GM23338 (cell line): ENCODE results near the gene DBH. TPM values are rescaled to one million over a fixed set of nuclear protein-coding genes. Genes with fewer than 3 reads are reported as not detected.

ENCODE experiments used
- ATAC-seq: fragments of 200-7000 bp; cut with Tn5 transposase; 3 replicates; pipeline ENCODE4 v1.9.1; 2020
- DNase-seq: peaks from one replicate; pipeline ENCODE4 v3.0.0-alpha.2; 2015; ENCODE audit warnings: low spot score
- H2AFZ ChIP-seq: fragments of 200-600 bp; sonication (generic); 2 replicates; pipeline ENCODE4 v1.8.0; 2016; ENCODE audit warnings: antibody characterized with exemption, mild to moderate bottlenecking, moderate library complexity
- H3F3A ChIP-seq: fragments of 200-600 bp; sonication (generic); replicated peaks from 2 replicates; pipeline ENCODE4 v1.8.0; 2017; ENCODE audit warnings: antibody characterized with exemption, mixed run types, low read depth
- H3K27ac ChIP-seq: fragments of 200-600 bp; sonication (generic); 2 replicates; pipeline ENCODE4 v1.6.1; 2016; ENCODE audit warnings: low read depth
- H3K27me3 ChIP-seq: fragments of 200-600 bp; sonication (generic); 2 replicates; pipeline ENCODE4 v1.8.0; 2016; ENCODE audit warnings: mild to moderate bottlenecking, mixed run types, moderate library complexity; ENCODE audit not compliant: insufficient read depth
- H3K36me3 ChIP-seq: fragments of 200-600 bp; sonication (generic); 2 replicates; pipeline ENCODE4 v1.8.0; 2016; ENCODE audit warnings: mild to moderate bottlenecking; ENCODE audit not compliant: insufficient read depth
- H3K4me1 ChIP-seq: fragments of 200-600 bp; sonication (generic); 2 replicates; pipeline ENCODE4 v1.8.0; 2016; ENCODE audit warnings: mild to moderate bottlenecking, moderate library complexity; ENCODE audit not compliant: insufficient read depth
- H3K4me2 ChIP-seq: fragments of 200-600 bp; sonication (generic); 2 replicates; pipeline ENCODE4 v1.7.1; 2017; ENCODE audit warnings: mixed run types
- H3K4me3 ChIP-seq: fragments of 200-600 bp; sonication (generic); 2 replicates; pipeline ENCODE4 v1.6.1; 2016; ENCODE audit warnings: mixed run types
- H3K79me2 ChIP-seq: fragments of 200-600 bp; sonication (generic); replicated peaks from 2 replicates; pipeline ENCODE4 v1.8.0; 2017; ENCODE audit warnings: mild to moderate bottlenecking; ENCODE audit not compliant: insufficient read depth
- H3K9me2 ChIP-seq: fragments of 200-600 bp; sonication (generic); 2 replicates; pipeline ENCODE4 v1.8.0; 2017; ENCODE audit not compliant: insufficient read depth
- H4K20me1 ChIP-seq: fragments of 200-600 bp; sonication (generic); replicated peaks from 2 replicates; pipeline ENCODE4 v1.8.0; 2017; ENCODE audit warnings: mild to moderate bottlenecking; ENCODE audit not compliant: insufficient read depth
- H3K27ac Mint-ChIP-seq: 2 replicates; pipeline ENCODE4 v1.8.0; 2020; ENCODE audit warnings: inconsistent platforms, mild to moderate bottlenecking, moderate library complexity, mixed read lengths
- H3K27me3 Mint-ChIP-seq: 3 replicates; pipeline ENCODE4 v1.8.0; 2022; ENCODE audit warnings: low read depth, mild to moderate bottlenecking, moderate library complexity, mixed read lengths, inconsistent platforms; ENCODE audit not compliant: insufficient read depth, poor library complexity
- H3K36me3 Mint-ChIP-seq: 3 replicates; pipeline ENCODE4 v1.8.0; 2021; ENCODE audit warnings: low read depth, mild to moderate bottlenecking, inconsistent platforms, moderate library complexity, mixed read lengths
- H3K4me1 Mint-ChIP-seq: 3 replicates; pipeline ENCODE4 v1.8.0; 2020; ENCODE audit warnings: mild to moderate bottlenecking, inconsistent platforms, mixed read lengths
- H3K4me3 Mint-ChIP-seq: 3 replicates; pipeline ENCODE4 v1.8.0; 2021; ENCODE audit warnings: moderate library complexity, mild to moderate bottlenecking, inconsistent platforms, mixed read lengths
- H3K9me3 Mint-ChIP-seq: 3 replicates; pipeline ENCODE4 v1.8.0; 2020; ENCODE audit warnings: moderate library complexity, mild to moderate bottlenecking, inconsistent platforms, mixed read lengths
- CREB1 ChIP-seq: fragments of 250-450 bp; sonication (Bioruptor Pico); IDR thresholded peaks from 2 replicates; pipeline ENCODE4 v1.5.0; 2020; ENCODE audit warnings: low read depth, mild to moderate bottlenecking, moderate library complexity
- EZH2 ChIP-seq: fragments of 200-600 bp; sonication (generic); IDR thresholded peaks from one replicate; pipeline ENCODE4 v1.8.0; 2017; ENCODE audit warnings: antibody characterized with exemption, mild to moderate bottlenecking, low read depth; ENCODE audit not compliant: unreplicated experiment
- EZH2phosphoT487 ChIP-seq: fragments of 200-600 bp; sonication (generic); IDR thresholded peaks from one replicate; pipeline ENCODE4 v1.8.1; 2018; ENCODE audit warnings: antibody characterized with exemption; ENCODE audit not compliant: unreplicated experiment
- POLR2AphosphoS5 ChIP-seq: IDR thresholded peaks from 2 replicates; pipeline ENCODE4 v1.6.1; 2016; ENCODE audit warnings: antibody characterized with exemption, low read depth
- REST ChIP-seq: IDR thresholded peaks from one replicate; pipeline ENCODE4 v1.6.1; 2018; ENCODE audit warnings: antibody characterized with exemption; ENCODE audit not compliant: unreplicated experiment
- ZNF114 ChIP-seq: fragments of 250-450 bp; sonication (Bioruptor Pico); IDR thresholded peaks from 2 replicates; pipeline ENCODE4 v1.5.0; 2020; ENCODE audit warnings: mild to moderate bottlenecking, moderate library complexity
- polyA plus RNA-seq: library from polyadenylated mRNA; unstranded; fragments of >200 nt; fragmentation: Nextera tagmentation; extraction: Ambion mirVana; gene quantifications from 2 replicates; pipeline ENCODE4 v1.2.1, GENCODE V29; 2016
- total RNA-seq: library from RNA; depleted of rRNA; stranded (reverse); fragments of >200 nt; shearing (Covaris generic); gene quantifications from 2 replicates; pipeline ENCODE4 v1.2.3, GENCODE V29; 2014
- TF ChIP-seq, protein P1 (sequence below): IDR thresholded peaks from 2 replicates; pipeline ENCODE4 v1.6.1; 2016; ENCODE audit warnings: antibody characterized with exemption
- TF ChIP-seq, protein P2 (sequence below): fragments of 250-450 bp; sonication (Bioruptor Pico); IDR thresholded peaks from 2 replicates; pipeline ENCODE4 v1.5.0; 2020; ENCODE audit warnings: mild to moderate bottlenecking, moderate library complexity

The DBH gene
- total and polyA plus RNA-seq, 2 experiments from 2014 or later: 0.08 to 0.24 TPM

GRCh38 chr9:133671371-133671770, 35.2 kb downstream of the DBH start (continued):
- TF ChIP-seq CREB1 (CRISPR knock-in tag): no peak
- no peak for TF ChIP-seq ZNF114 (CRISPR knock-in tag)
- no peak for TF ChIP-seq EZH2phosphoT487

DNA sequence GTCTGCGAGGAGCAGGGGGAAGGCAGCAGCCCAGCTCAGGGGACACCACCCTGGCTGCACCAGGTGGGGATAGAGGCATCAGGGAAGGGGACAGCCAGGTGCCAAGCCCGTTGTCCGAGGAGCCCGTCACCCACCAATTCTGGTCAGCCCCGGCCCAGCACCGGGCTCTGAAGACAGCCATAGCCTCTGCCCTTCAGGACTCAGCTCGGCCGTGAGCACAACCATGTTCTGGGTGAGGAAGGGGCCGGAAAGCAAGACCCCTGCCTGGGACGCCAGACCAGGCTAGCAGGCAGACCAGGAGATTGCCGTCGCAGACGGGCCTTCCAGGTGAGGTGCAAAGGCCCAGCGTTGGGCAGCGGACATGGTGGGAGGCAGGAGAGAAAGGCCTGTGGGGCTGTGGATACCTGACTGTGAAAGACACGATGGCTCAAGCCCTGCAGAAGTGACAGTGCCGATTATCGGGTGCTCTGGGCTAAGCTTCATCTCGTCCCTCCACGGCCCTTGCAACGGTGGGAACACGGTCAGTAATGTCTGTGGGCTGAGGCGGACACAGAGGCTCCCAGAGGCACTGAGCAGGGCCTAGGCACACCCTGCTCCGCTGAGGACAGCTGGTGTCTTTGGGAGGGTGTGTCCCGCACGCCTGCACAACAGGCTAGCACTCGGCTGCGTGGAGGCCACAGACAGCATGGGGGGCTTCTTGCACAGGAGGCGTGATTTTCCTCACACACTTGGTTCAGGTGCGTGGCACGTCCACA, 36.5 kb downstream of the DBH start:
- H3K27me3 Mint-ChIP-seq: peaks cover 1% of the 10 kb centered on the region
- H4K20me1 ChIP-seq: no peaks in the 10 kb centered on the region
- H3K36me3 Mint-ChIP-seq: peaks cover 3% of the 10 kb centered on the region; the same call in 1 of the 3 replicates
- DNase-seq (no peak), ATAC-seq (no peak)
- no peaks in the 10 kb centered on the region for H3K36me3 ChIP-seq
- H3K4me3 Mint-ChIP-seq: no peak overlapping the region
- no peak overlapping the region for H3K4me3 ChIP-seq
- H3K27ac ChIP-seq: no peak overlapping the region
- no peak overlapping the region for H3K4me2 ChIP-seq
- no peak overlapping the region for H2AFZ ChIP-seq
- H3K79me2 ChIP-seq: no peaks in the 10 kb centered on the region
- no peaks in the 10 kb centered on the region for H3F3A ChIP-seq
- H3K9me2 ChIP-seq: no peaks in the 10 kb centered on the region; the same call in 1 of the 2 replicates
- H3K27ac Mint-ChIP-seq: no peak overlapping the region
- H3K9me3 Mint-ChIP-seq: no peaks in the 10 kb centered on the region
- no peaks in the 10 kb centered on the region for H3K4me1 ChIP-seq
- no peak for TF ChIP-seq ZNF114 (CRISPR knock-in tag)
- TF ChIP-seq CREB1 (CRISPR knock-in tag): no peak
- TF ChIP-seq EZH2phosphoT487: no peak
- no peak for TF ChIP-seq REST
- no peak for TF ChIP-seq EZH2
- peaks cover 7% of the 10 kb centered on the region for H3K4me1 Mint-ChIP-seq
- H3K27me3 ChIP-seq: no peaks in the 10 kb centered on the region

DNA sequence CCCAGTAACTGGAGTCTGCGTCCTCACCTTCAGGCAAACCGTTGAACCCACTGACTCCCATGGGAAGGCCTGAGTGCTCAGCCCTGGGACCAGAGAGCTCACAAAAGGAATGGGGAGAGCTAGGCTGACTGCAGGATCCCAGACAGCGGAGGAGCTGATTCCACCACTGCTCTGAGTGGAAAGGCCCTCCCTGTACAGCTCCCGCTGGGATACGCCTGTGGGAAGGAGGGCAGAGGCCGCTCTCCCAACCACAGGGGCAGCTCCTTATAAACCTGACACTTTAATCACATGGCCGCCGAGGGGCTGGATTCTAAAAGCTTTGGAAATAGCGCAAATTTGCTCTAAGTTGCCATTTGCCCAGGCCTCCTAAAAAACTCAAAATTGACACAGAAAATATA, 37.1 kb downstream of the DBH start:
- no peak overlapping the region for H3K4me2 ChIP-seq
- DNase-seq (no peak), ATAC-seq (peak; percentile 26; the same call in 2 of the 3 replicates)
- no peaks in the 10 kb centered on the region for H3F3A ChIP-seq
- peaks cover 7% of the 10 kb centered on the region for H3K4me1 Mint-ChIP-seq
- no peaks in the 10 kb centered on the region for H3K79me2 ChIP-seq
- no peak overlapping the region for H3K27ac Mint-ChIP-seq
- H3K9me2 ChIP-seq: no peaks in the 10 kb centered on the region; the same call in 1 of the 2 replicates
- H3K27ac ChIP-seq: no peak overlapping the region
- peaks cover 3% of the 10 kb centered on the region; the same call in 1 of the 3 replicates for H3K36me3 Mint-ChIP-seq
- H3K27me3 ChIP-seq: no peaks in the 10 kb centered on the region
- no peaks in the 10 kb centered on the region for H3K4me1 ChIP-seq
- H3K27me3 Mint-ChIP-seq: peaks cover 1% of the 10 kb centered on the region
- no peaks in the 10 kb centered on the region for H3K36me3 ChIP-seq
- H4K20me1 ChIP-seq: no peaks in the 10 kb centered on the region
- no peak overlapping the region for H2AFZ ChIP-seq
- no peak overlapping the region for H3K4me3 Mint-ChIP-seq
- H3K4me3 ChIP-seq: no peak overlapping the region
- H3K9me3 Mint-ChIP-seq: no peaks in the 10 kb centered on the region
- TF ChIP-seq, protein P1, sequence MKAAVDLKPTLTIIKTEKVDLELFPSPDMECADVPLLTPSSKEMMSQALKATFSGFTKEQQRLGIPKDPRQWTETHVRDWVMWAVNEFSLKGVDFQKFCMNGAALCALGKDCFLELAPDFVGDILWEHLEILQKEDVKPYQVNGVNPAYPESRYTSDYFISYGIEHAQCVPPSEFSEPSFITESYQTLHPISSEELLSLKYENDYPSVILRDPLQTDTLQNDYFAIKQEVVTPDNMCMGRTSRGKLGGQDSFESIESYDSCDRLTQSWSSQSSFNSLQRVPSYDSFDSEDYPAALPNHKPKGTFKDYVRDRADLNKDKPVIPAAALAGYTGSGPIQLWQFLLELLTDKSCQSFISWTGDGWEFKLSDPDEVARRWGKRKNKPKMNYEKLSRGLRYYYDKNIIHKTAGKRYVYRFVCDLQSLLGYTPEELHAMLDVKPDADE: no peak
- no peak for TF ChIP-seq EZH2
- TF ChIP-seq, protein P2, sequence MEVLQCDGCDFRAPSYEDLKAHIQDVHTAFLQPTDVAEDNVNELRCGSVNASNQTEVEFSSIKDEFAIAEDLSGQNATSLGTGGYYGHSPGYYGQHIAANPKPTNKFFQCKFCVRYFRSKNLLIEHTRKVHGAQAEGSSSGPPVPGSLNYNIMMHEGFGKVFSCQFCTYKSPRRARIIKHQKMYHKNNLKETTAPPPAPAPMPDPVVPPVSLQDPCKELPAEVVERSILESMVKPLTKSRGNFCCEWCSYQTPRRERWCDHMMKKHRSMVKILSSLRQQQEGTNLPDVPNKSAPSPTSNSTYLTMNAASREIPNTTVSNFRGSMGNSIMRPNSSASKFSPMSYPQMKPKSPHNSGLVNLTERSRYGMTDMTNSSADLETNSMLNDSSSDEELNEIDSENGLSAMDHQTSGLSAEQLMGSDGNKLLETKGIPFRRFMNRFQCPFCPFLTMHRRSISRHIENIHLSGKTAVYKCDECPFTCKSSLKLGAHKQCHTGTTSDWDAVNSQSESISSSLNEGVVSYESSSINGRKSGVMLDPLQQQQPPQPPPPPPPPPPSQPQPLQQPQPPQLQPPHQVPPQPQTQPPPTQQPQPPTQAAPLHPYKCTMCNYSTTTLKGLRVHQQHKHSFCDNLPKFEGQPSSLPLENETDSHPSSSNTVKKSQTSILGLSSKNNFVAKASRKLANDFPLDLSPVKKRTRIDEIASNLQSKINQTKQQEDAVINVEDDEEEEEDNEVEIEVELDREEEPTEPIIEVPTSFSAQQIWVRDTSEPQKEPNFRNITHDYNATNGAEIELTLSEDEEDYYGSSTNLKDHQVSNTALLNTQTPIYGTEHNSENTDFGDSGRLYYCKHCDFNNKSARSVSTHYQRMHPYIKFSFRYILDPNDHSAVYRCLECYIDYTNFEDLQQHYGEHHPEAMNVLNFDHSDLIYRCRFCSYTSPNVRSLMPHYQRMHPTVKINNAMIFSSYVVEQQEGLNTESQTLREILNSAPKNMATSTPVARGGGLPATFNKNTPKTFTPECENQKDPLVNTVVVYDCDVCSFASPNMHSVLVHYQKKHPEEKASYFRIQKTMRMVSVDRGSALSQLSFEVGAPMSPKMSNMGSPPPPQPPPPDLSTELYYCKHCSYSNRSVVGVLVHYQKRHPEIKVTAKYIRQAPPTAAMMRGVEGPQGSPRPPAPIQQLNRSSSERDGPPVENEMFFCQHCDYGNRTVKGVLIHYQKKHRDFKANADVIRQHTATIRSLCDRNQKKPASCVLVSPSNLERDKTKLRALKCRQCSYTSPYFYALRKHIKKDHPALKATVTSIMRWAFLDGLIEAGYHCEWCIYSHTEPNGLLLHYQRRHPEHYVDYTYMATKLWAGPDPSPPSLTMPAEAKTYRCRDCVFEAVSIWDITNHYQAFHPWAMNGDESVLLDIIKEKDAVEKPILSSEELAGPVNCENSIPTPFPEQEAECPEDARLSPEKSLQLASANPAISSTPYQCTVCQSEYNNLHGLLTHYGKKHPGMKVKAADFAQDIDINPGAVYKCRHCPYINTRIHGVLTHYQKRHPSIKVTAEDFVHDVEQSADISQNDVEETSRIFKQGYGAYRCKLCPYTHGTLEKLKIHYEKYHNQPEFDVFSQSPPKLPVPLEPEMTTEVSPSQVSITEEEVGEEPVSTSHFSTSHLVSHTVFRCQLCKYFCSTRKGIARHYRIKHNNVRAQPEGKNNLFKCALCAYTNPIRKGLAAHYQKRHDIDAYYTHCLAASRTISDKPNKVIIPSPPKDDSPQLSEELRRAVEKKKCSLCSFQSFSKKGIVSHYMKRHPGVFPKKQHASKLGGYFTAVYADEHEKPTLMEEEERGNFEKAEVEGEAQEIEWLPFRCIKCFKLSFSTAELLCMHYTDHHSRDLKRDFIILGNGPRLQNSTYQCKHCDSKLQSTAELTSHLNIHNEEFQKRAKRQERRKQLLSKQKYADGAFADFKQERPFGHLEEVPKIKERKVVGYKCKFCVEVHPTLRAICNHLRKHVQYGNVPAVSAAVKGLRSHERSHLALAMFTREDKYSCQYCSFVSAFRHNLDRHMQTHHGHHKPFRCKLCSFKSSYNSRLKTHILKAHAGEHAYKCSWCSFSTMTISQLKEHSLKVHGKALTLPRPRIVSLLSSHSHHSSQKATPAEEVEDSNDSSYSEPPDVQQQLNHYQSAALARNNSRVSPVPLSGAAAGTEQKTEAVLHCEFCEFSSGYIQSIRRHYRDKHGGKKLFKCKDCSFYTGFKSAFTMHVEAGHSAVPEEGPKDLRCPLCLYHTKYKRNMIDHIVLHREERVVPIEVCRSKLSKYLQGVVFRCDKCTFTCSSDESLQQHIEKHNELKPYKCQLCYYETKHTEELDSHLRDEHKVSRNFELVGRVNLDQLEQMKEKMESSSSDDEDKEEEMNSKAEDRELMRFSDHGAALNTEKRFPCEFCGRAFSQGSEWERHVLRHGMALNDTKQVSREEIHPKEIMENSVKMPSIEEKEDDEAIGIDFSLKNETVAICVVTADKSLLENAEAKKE: no peak
- TF ChIP-seq POLR2AphosphoS5: no peak
